Activated T-cell treated with anti-CD3 and anti-CD28 coated beads, Interleukin-2, amount 50 U/mL, for 24 hours (primary cell): ENCODE measurements around the gene C1S.
A peak's percentile ranks its signal among the peaks of the same experiment; 100 is the strongest.
"Not testable (repeated sequence)": the region's sequence is repeated elsewhere in the genome, so short reads cannot be mapped to it uniquely, and the experiment has no call there.

Experiments used
- DNase-seq: peaks from one replicate; pipeline ENCODE4 v3.0.0-alpha.2; 2020
- H3K27ac Mint-ChIP-seq: 2 replicates; pipeline ENCODE4 v1.8.0; 2020; ENCODE audit warnings: mild to moderate bottlenecking, mixed read lengths
- H3K27me3 Mint-ChIP-seq: 2 replicates; pipeline ENCODE4 v1.8.0; 2020; ENCODE audit warnings: mixed read lengths
- H3K36me3 Mint-ChIP-seq: 2 replicates; pipeline ENCODE4 v1.8.0; 2020; ENCODE audit warnings: low read depth, mixed read lengths
- H3K4me1 Mint-ChIP-seq: 2 replicates; pipeline ENCODE4 v1.8.0; 2020; ENCODE audit warnings: low read depth, mixed read lengths
- H3K4me3 Mint-ChIP-seq: 2 replicates; pipeline ENCODE4 v1.8.0; 2020; ENCODE audit warnings: mild to moderate bottlenecking, moderate library complexity, mixed read lengths
- H3K9me3 Mint-ChIP-seq: 2 replicates; pipeline ENCODE4 v1.8.0; 2020; ENCODE audit warnings: mixed read lengths

The C1S gene

GRCh38 chr12:7060353-7060954, at the start of gene C1S:
Gene C1S (plus strand): TSS chr12:7060718. CDS start chr12:7061913, 1,195 bp downstream.
- no peak within 1 kb of the TSS for H3K4me3 Mint-ChIP-seq
- no peak within 1 kb of the TSS for H3K27ac Mint-ChIP-seq
- peaks cover 39% of the 10 kb centered on the region for H3K27me3 Mint-ChIP-seq
- DNase-seq: no peak
- H3K36me3 Mint-ChIP-seq: no peaks in the 10 kb centered on the region
- no peaks in the 10 kb centered on the region for H3K9me3 Mint-ChIP-seq
- no peaks in the 10 kb centered on the region for H3K4me1 Mint-ChIP-seq

GRCh38 chr12:7011398-7011797, 49.1 kb upstream of the C1S start:
- Mint-ChIP-seq H3K36me3 (peaks cover 74% of the 10 kb centered on the region), H3K4me1 (peaks cover 31% of the 10 kb centered on the region)
- H3K27me3 Mint-ChIP-seq, H3K4me3 Mint-ChIP-seq, H3K27ac Mint-ChIP-seq, H3K9me3 Mint-ChIP-seq, DNase-seq: not testable (repeated sequence)

GRCh38 chr12:7012024-7012607, 48.4 kb upstream of the C1S start:
- Mint-ChIP-seq H3K9me3 (no peaks in the 10 kb centered on the region), H3K27me3 (no peaks in the 10 kb centered on the region), H3K4me1 (peaks cover 39% of the 10 kb centered on the region), H3K36me3 (peaks cover 76% of the 10 kb centered on the region), H3K27ac (no peak overlapping the region), H3K4me3 (no peak overlapping the region)
- no peak for DNase-seq

- H3K36me3 Mint-ChIP-seq: peaks cover 73% of the 10 kb centered on the region
- no peaks in the 10 kb centered on the region for H3K9me3 Mint-ChIP-seq
- no peak overlapping the region for H3K27ac Mint-ChIP-seq
- no peaks in the 10 kb centered on the region for H3K27me3 Mint-ChIP-seq
- DNase-seq: no peak
- H3K4me1 Mint-ChIP-seq: peaks cover 40% of the 10 kb centered on the region
- no peak overlapping the region for H3K4me3 Mint-ChIP-seq
Measured at GRCh38 chr12:7013101-7013500, 47.4 kb upstream of the C1S start.

GRCh38 chr12:7015555-7016370, 44.8 kb upstream of the C1S start:
- peaks cover 55% of the 10 kb centered on the region for H3K36me3 Mint-ChIP-seq
- H3K27ac Mint-ChIP-seq: no peak overlapping the region
- H3K27me3 Mint-ChIP-seq: no peaks in the 10 kb centered on the region
- no peaks in the 10 kb centered on the region for H3K9me3 Mint-ChIP-seq
- H3K4me3 Mint-ChIP-seq: no peak overlapping the region
- DNase-seq: no peak
- peaks cover 39% of the 10 kb centered on the region for H3K4me1 Mint-ChIP-seq

- H3K9me3 Mint-ChIP-seq: no peaks in the 10 kb centered on the region
- DNase-seq: no peak
- H3K27me3 Mint-ChIP-seq: no peaks in the 10 kb centered on the region
- H3K4me3 Mint-ChIP-seq: peak overlapping the region; percentile 88
- H3K27ac Mint-ChIP-seq: no peak overlapping the region
- peaks cover 50% of the 10 kb centered on the region for H3K36me3 Mint-ChIP-seq
- peaks cover 39% of the 10 kb centered on the region for H3K4me1 Mint-ChIP-seq
Measured at GRCh38 chr12:7016958-7017571, 43.5 kb upstream of the C1S start.

- no peak for DNase-seq
- peaks cover 39% of the 10 kb centered on the region for H3K4me1 Mint-ChIP-seq
- no peaks in the 10 kb centered on the region for H3K9me3 Mint-ChIP-seq
- peak overlapping the region; percentile 97 for H3K27ac Mint-ChIP-seq
- peak overlapping the region; percentile 88 for H3K4me3 Mint-ChIP-seq
- H3K36me3 Mint-ChIP-seq: peaks cover 42% of the 10 kb centered on the region
- H3K27me3 Mint-ChIP-seq: no peaks in the 10 kb centered on the region
Measured at GRCh38 chr12:7017870-7018349, 42.6 kb upstream of the C1S start.

- peaks cover 36% of the 10 kb centered on the region for H3K4me1 Mint-ChIP-seq
- no peaks in the 10 kb centered on the region for H3K9me3 Mint-ChIP-seq
- peak within 1 kb of the TSS; percentile 97 for H3K27ac Mint-ChIP-seq
- peak; percentile 97 for DNase-seq
- peaks cover 36% of the 10 kb centered on the region for H3K36me3 Mint-ChIP-seq
- H3K4me3 Mint-ChIP-seq: peak within 1 kb of the TSS; percentile 88
- H3K27me3 Mint-ChIP-seq: no peaks in the 10 kb centered on the region
Measured at GRCh38 chr12:7018350-7019042, 42.0 kb upstream of the C1S start, which contains the start of gene LPCAT3. Gene LPCAT3 (minus strand): TSS chr12:7018476. CDS start chr12:7018424, 52 bp downstream.

GRCh38 chr12:7019043-7019569, 41.4 kb upstream of the C1S start:
- H3K27ac Mint-ChIP-seq: peak overlapping the region; percentile 97
- no peaks in the 10 kb centered on the region for H3K9me3 Mint-ChIP-seq
- H3K4me3 Mint-ChIP-seq: peak overlapping the region; percentile 88
- H3K27me3 Mint-ChIP-seq: no peaks in the 10 kb centered on the region
- H3K36me3 Mint-ChIP-seq: peaks cover 31% of the 10 kb centered on the region
- no peak for DNase-seq
- peaks cover 30% of the 10 kb centered on the region for H3K4me1 Mint-ChIP-seq

GRCh38 chr12:7021956-7022355, 38.6 kb upstream of the C1S start:
- Mint-ChIP-seq H3K9me3 (no peaks in the 10 kb centered on the region), H3K36me3 (peaks cover 12% of the 10 kb centered on the region), H3K4me1 (peaks cover 10% of the 10 kb centered on the region), H3K27ac (no peak overlapping the region), H3K27me3 (no peaks in the 10 kb centered on the region), H3K4me3 (no peak overlapping the region)
- DNase-seq: no peak

GRCh38 chr12:7023114-7023513, 37.4 kb upstream of the C1S start:
- Mint-ChIP-seq H3K27ac (no peak overlapping the region), H3K4me1 (peaks cover 4% of the 10 kb centered on the region), H3K9me3 (no peaks in the 10 kb centered on the region)

GRCh38 chr12:7026854-7027253, 33.7 kb upstream of the C1S start:
- Mint-ChIP-seq H3K36me3 (no peaks in the 10 kb centered on the region), H3K9me3 (no peaks in the 10 kb centered on the region), H3K27ac (no peak overlapping the region), H3K27me3 (no peaks in the 10 kb centered on the region), H3K4me3 (no peak overlapping the region), H3K4me1 (no peaks in the 10 kb centered on the region)
- no peak for DNase-seq

More at GRCh38 chr12:7023114-7023513, 37.4 kb upstream of the C1S start:
- DNase-seq: no peak
- H3K36me3 Mint-ChIP-seq: peaks cover 4% of the 10 kb centered on the region
- H3K4me3 Mint-ChIP-seq: no peak overlapping the region
- no peaks in the 10 kb centered on the region for H3K27me3 Mint-ChIP-seq

- H3K4me1 Mint-ChIP-seq: no peaks in the 10 kb centered on the region
- H3K27ac Mint-ChIP-seq: no peak overlapping the region
- H3K27me3 Mint-ChIP-seq: no peaks in the 10 kb centered on the region
- no peak for DNase-seq
- no peaks in the 10 kb centered on the region for H3K36me3 Mint-ChIP-seq
- no peak overlapping the region for H3K4me3 Mint-ChIP-seq
- H3K9me3 Mint-ChIP-seq: no peaks in the 10 kb centered on the region
Measured at GRCh38 chr12:7031306-7031705, 29.2 kb upstream of the C1S start.

GRCh38 chr12:7032990-7033389, 27.5 kb upstream of the C1S start:
- Mint-ChIP-seq H3K4me3 (no peak overlapping the region), H3K36me3 (no peaks in the 10 kb centered on the region)

More at GRCh38 chr12:7032990-7033389, 27.5 kb upstream of the C1S start:
- Mint-ChIP-seq H3K27ac (no peak overlapping the region), H3K27me3 (no peaks in the 10 kb centered on the region), H3K4me1 (peaks cover 6% of the 10 kb centered on the region), H3K9me3 (no peaks in the 10 kb centered on the region)
- no peak for DNase-seq
